Coronary artery (tissue), 2 donors: ENCODE data around the gene TUBA4A.
A peak's percentile ranks its signal among the peaks of the same experiment; 100 is the strongest.
"Not testable (repeated sequence)": the region's sequence is repeated elsewhere in the genome, so short reads cannot be mapped to it uniquely, and the experiment has no call there.

Experiments
- DNase-seq: peaks from one replicate; pipeline ENCODE4 v3.0.0-alpha.2; 2017; ENCODE audit warnings: low spot score
- H3K27ac ChIP-seq, 2 donors: fragments of 200-600 bp; sonication (generic); one replicate each; pipeline ENCODE4 v1.5.1; 2016 to 2019
- H3K4me3 ChIP-seq: fragments of 200-600 bp; sonication (generic); 2 replicates; pipeline ENCODE4 v1.5.1; 2016; ENCODE audit warnings: mild to moderate bottlenecking, moderate library complexity
- TF ChIP-seq, protein P1 (sequence below): fragments of 200-600 bp; sonication (generic); IDR thresholded peaks from one replicate; pipeline ENCODE4 v1.5.1; 2019; ENCODE audit warnings: antibody characterized with exemption

Gene TUBA4A

GRCh38 chr2:219291394-219291793 lies 37.7 kb upstream of the TUBA4A start:
- TF ChIP-seq, protein P1, sequence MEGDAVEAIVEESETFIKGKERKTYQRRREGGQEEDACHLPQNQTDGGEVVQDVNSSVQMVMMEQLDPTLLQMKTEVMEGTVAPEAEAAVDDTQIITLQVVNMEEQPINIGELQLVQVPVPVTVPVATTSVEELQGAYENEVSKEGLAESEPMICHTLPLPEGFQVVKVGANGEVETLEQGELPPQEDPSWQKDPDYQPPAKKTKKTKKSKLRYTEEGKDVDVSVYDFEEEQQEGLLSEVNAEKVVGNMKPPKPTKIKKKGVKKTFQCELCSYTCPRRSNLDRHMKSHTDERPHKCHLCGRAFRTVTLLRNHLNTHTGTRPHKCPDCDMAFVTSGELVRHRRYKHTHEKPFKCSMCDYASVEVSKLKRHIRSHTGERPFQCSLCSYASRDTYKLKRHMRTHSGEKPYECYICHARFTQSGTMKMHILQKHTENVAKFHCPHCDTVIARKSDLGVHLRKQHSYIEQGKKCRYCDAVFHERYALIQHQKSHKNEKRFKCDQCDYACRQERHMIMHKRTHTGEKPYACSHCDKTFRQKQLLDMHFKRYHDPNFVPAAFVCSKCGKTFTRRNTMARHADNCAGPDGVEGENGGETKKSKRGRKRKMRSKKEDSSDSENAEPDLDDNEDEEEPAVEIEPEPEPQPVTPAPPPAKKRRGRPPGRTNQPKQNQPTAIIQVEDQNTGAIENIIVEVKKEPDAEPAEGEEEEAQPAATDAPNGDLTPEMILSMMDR: no peak
- peak; percentile 70 for DNase-seq
- Histone ChIP-seq H3K4me3 (no peak overlapping the region), H3K27ac (no peak overlapping the region)

DNA sequence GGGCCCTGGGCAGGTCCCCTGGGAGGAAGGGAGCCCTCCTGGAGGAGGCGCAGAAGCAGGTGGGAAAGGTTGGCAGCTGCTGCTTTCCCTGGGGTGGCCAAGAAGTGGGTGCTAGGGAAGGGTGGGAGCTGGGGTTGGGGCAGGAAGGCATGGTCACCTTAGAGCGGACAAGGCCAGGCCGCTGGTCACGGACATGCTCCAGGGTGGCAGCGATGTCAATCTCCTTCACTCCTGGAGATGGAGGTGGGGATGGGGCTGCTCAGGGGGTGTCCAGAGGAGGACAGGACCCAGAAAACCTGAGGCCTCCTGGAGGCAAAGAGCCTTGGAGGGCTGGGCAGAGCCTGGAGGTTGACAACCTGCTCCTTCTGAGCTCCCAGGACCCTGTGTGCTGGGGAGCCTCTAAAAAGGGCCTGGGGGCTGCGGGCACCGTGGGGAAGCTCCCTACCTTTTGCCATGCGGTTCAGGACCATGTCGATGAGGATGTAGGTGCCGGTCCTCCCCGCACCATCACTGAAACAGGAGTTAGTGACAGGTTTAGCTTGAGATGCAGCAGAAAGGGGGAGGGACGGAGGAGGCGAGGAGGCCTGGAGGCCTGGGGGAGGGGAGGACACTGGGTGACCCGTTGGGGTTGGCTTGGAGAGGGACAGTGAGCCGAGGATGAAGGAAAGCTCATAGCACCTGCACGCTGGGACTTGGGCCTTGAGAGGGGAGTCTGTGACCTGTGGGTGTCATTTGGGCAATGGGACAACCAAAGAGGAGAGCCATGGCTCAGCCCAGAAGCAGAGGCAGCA lies 36.9 kb upstream of the TUBA4A start:
- TF ChIP-seq, protein P1: no peak
- DNase-seq: peak; percentile 69
- Histone ChIP-seq H3K4me3 (no peak overlapping the region), H3K27ac (peak overlapping the region in 1 of 2 donors; percentile 86)

- Histone ChIP-seq H3K4me3 (no peak overlapping the region), H3K27ac (peak overlapping the region; percentile 65 to 86)
- TF ChIP-seq, protein P1: no peak
- peak; percentile 93 for DNase-seq
Observed at GRCh38 chr2:219289537-219290361, 36.0 kb upstream of the TUBA4A start.

- Histone ChIP-seq H3K27ac (peak overlapping the region; percentile 65 to 86), H3K4me3 (no peak overlapping the region)
- DNase-seq: peak; percentile 16
- TF ChIP-seq, protein P1: no peak
Observed at GRCh38 chr2:219289195-219289536, 35.4 kb upstream of the TUBA4A start.

- TF ChIP-seq, protein P1: no peak
- peak; percentile 47 for DNase-seq
- Histone ChIP-seq H3K27ac (no peak overlapping the region), H3K4me3 (no peak overlapping the region)
Observed at GRCh38 chr2:219287580-219288265, 34.0 kb upstream of the TUBA4A start.

DNA sequence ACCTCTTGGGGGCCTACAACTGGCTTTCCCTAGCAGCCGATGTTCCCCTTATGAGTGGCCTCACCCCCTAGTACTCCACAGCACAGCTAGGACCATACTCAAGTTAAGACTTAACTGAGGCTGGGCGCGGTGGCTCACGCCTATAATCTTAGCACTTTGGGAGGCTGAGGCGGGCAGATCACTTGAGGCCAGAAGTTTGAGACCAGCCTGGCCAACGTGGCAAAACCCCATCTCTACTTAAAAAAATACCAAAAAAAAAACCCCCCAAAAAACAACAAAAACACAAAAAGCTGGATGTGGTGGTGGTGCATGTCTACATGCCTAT lies 33.4 kb upstream of the TUBA4A start:
- not testable (repeated sequence) for H3K4me3 ChIP-seq, DNase-seq
- H3K27ac ChIP-seq: peak overlapping the region in 1 of 2 donors; percentile 70

DNA sequence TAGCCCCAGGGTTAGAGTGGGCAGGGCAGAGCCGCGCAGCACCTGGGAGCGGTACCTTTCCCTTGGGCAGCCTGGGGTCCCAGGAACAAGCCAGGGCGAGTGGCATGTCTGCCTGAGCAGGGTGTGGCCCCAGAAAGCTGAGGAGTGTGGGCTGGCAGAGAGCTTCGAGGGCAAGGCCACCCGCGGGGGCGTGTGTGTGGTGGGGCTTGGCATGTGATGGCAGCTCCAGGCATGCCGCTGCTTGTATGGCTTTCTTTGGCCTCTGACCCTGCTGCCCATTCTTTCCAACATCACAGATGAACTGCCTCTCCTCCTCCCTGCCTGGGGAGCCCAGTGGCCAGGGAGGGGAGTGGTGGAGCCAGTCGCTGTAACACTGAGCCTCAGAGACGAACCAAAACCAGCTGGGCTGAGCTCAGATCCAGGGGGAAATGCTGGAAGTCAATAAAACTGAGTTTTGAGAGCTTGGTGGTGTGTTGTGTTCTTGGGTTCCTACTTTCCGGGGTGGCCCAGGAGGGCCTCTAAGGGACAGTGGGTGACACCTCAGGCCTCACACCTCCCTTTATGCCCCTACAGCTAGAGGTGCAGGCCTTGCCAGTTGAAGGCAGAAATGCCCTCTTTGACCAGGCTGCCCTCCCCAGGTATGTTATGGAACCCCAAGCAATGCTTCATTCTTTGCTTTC lies 32.9 kb upstream of the TUBA4A start:
- TF ChIP-seq, protein P1: no peak
- H3K4me3 ChIP-seq: no peak overlapping the region
- peak overlapping the region; percentile 4 to 70 for H3K27ac ChIP-seq
- peak; percentile 55 for DNase-seq
